ENCODE data around the gene AMN.

DNA sequence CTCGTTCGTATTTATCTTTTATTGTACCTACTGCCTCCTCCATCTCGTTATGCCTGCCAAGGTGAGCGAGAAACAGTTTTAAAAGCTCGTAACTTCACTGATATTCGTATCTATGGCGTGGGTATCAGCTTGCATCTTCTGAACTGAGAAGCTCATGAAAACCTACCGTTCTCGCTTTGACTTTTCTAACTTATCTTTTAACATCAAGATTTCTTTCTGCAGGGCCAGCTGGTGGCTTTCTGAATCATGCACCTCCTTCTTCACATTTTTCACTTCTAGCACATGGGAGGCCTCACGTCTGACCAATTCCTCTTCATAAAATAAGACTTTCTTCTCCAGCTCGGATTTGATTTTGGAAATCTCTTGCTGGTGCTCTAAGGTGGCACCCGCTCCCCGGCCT is 45.8 kb downstream of the AMN start:
- TF ChIP-seq, protein P1, sequence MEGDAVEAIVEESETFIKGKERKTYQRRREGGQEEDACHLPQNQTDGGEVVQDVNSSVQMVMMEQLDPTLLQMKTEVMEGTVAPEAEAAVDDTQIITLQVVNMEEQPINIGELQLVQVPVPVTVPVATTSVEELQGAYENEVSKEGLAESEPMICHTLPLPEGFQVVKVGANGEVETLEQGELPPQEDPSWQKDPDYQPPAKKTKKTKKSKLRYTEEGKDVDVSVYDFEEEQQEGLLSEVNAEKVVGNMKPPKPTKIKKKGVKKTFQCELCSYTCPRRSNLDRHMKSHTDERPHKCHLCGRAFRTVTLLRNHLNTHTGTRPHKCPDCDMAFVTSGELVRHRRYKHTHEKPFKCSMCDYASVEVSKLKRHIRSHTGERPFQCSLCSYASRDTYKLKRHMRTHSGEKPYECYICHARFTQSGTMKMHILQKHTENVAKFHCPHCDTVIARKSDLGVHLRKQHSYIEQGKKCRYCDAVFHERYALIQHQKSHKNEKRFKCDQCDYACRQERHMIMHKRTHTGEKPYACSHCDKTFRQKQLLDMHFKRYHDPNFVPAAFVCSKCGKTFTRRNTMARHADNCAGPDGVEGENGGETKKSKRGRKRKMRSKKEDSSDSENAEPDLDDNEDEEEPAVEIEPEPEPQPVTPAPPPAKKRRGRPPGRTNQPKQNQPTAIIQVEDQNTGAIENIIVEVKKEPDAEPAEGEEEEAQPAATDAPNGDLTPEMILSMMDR (IDR thresholded peaks at IDR 0.05) = no peak
- no peak for TF ChIP-seq POLR2A (IDR thresholded peaks at IDR 0.05)
